ENCODE results near the gene KRTAP12-2.

DNA sequence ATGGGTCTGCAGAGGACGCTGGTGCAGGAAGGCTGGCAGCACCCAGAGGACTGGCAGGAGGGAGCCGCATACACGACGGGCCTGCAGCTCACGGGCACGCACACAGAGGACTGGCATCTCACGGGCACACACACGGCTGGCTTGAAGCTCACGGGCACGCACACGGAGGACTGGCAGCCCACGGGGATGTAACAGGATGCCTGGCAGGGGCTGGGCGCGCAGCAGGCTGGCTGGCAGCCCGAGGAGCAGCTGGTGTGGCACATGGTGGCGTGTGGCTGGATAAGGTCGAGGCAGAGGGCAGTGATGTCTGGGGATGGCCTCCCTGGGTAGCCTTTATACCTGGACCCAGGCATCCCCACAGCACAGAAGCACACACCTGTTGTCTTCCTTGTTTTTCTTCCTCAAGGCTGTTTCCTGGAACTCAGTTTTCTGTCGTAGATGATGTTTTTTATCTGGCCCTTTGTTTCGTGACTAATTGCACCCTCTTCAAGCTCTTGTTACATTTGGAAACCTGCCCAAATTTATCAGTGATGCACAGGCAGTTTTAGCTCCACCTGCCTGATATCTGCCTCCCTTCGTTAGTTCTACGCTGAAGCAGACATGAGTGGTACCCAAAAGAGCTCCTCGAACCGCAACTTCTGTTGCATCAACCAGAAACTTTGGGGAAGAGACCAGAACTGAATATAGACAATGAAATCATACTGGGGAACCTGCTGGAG lies 15.3 kb upstream of the KRTAP12-2 start, which contains the start of gene KRTAP12-1:
- TF ChIP-seq POLR2A (IDR thresholded peaks at IDR 0.05) = no peak
- no peak for TF ChIP-seq CTCF (IDR thresholded peaks at IDR 0.05)

All from esophagus squamous epithelium (tissue), 4 donors.